SK-N-SH treated with all-trans-retinoic acid at 6 μM for 48 hours (cell line): ENCODE results near the gene SYCP1.

Source experiments
- ESRRG ChIP-seq: fragments of 250-450 bp; sonication (Bioruptor Pico); IDR thresholded peaks from 2 replicates; pipeline ENCODE4 v1.6.1; 2021; ENCODE audit warnings: mild to moderate bottlenecking
- OSR1 ChIP-seq: fragments of 250-450 bp; sonication (Bioruptor Pico); IDR thresholded peaks from 2 replicates; pipeline ENCODE4 v1.8.0; 2022; ENCODE audit warnings: moderate library complexity, mild to moderate bottlenecking, inconsistent platforms
- SNAI2 ChIP-seq: fragments of 250-450 bp; sonication (Bioruptor Pico); IDR thresholded peaks from 2 replicates; pipeline ENCODE4 v1.5.0; 2020; ENCODE audit warnings: mild to moderate bottlenecking, moderate library complexity
- ZNF8 ChIP-seq: fragments of 450-650 bp; formaldehyde crosslinking; IDR thresholded peaks from 2 replicates; pipeline ENCODE4 v1.5.0; 2020; ENCODE audit warnings: mild to moderate bottlenecking, moderate library complexity
- TF ChIP-seq, protein P1 (sequence below): fragments of 250-450 bp; sonication (Bioruptor Pico); IDR thresholded peaks from 2 replicates; pipeline ENCODE4 v1.8.0; 2020; ENCODE audit warnings: mild to moderate bottlenecking, moderate library complexity, borderline replicate concordance

- TF ChIP-seq, protein P1, sequence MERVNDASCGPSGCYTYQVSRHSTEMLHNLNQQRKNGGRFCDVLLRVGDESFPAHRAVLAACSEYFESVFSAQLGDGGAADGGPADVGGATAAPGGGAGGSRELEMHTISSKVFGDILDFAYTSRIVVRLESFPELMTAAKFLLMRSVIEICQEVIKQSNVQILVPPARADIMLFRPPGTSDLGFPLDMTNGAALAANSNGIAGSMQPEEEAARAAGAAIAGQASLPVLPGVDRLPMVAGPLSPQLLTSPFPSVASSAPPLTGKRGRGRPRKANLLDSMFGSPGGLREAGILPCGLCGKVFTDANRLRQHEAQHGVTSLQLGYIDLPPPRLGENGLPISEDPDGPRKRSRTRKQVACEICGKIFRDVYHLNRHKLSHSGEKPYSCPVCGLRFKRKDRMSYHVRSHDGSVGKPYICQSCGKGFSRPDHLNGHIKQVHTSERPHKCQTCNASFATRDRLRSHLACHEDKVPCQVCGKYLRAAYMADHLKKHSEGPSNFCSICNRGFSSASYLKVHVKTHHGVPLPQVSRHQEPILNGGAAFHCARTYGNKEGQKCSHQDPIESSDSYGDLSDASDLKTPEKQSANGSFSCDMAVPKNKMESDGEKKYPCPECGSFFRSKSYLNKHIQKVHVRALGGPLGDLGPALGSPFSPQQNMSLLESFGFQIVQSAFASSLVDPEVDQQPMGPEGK, result no peak
- TF ChIP-seq OSR1 (CRISPR knock-in tag) (no peak), ZNF8 (CRISPR knock-in tag) (no peak), SNAI2 (CRISPR knock-in tag) (no peak), ESRRG (CRISPR knock-in tag) (no peak)
These were observed 22.6 kb upstream of the SYCP1 start for GRCh38 chr1:114832057-114832456.
